Lung (tissue), 12 donors: ENCODE data around the gene ARF4. TPM values are rescaled to one million over a fixed set of nuclear protein-coding genes. Genes with fewer than 3 reads are reported as not detected.

ENCODE experiments used
- ATAC-seq: fragments of 200-7000 bp; cut with Tn5 transposase; one replicate; pipeline ENCODE4 v1.9.1; 2020; ENCODE audit warnings: moderate number of reproducible peaks; ENCODE audit not compliant: insufficient read depth, low FRiP score
- DNase-seq, 3 donors: peaks; one replicate each; pipeline ENCODE4 v3.0.0-alpha.2; 2013 to 2017
- H3K27ac ChIP-seq, 2 donors: one replicate each; pipeline ENCODE4 v1.5.1; 2013; ENCODE audit warnings: mild to moderate bottlenecking in 2 of 2, moderate library complexity in 2 of 2, control low read depth in 1 of 2, inconsistent platforms in 1 of 2, low read depth in 1 of 2, low read length in 1 of 2
- H3K27me3 ChIP-seq, 3 donors: one replicate each; pipeline ENCODE4 v1.5.1; 2013; ENCODE audit warnings: low read length in 2 of 3; ENCODE audit not compliant: control insufficient read depth in 3 of 3, insufficient read depth in 3 of 3
- H3K36me3 ChIP-seq, 4 donors: one replicate each; pipeline ENCODE4 v1.5.1; 2013; ENCODE audit warnings: low read length in 4 of 4, mild to moderate bottlenecking in 1 of 4, moderate library complexity in 1 of 4; ENCODE audit not compliant: control insufficient read depth in 4 of 4, insufficient read depth in 4 of 4
- H3K4me1 ChIP-seq, 5 donors: one replicate each; pipeline ENCODE4 v1.5.1; 2013; ENCODE audit warnings: low read length in 5 of 5, mild to moderate bottlenecking in 2 of 5, moderate library complexity in 1 of 5; ENCODE audit not compliant: control insufficient read depth in 5 of 5, insufficient read depth in 5 of 5
- H3K4me3 ChIP-seq: one replicate; pipeline ENCODE4 v1.5.1; 2013; ENCODE audit warnings: mild to moderate bottlenecking, control low read depth, moderate library complexity
- H3K9ac ChIP-seq, 2 donors: one replicate each; pipeline ENCODE4 v1.5.1; 2013; ENCODE audit warnings: low read length in 2 of 2, control low read depth in 1 of 2; ENCODE audit not compliant: insufficient read depth in 1 of 2
- H3K9me3 ChIP-seq, 4 donors: one replicate each; pipeline ENCODE4 v1.5.1; 2013; ENCODE audit warnings: low read length in 3 of 4, mild to moderate bottlenecking in 1 of 4, moderate library complexity in 1 of 4; ENCODE audit not compliant: control insufficient read depth in 4 of 4, insufficient read depth in 3 of 4
- CTCF ChIP-seq: IDR thresholded peaks from 2 replicates; pipeline ENCODE4 v1.5.1; 2012; ENCODE audit warnings: mild to moderate bottlenecking; ENCODE audit errors: control extremely low read depth, extremely low read depth
- WGBS, 2 donors: extraction: QIAGEN DNeasy Blood & Tissue Kit; methylation state at CpG; one replicate each; pipeline ENCODE4 v1.1.7; 2013; 5-methylcytosine and 5-hydroxymethylcytosine counted together
- polyA plus RNA-seq, 2 donors: library from polyadenylated mRNA; stranded (reverse); fragments of 200-250 nt; gene quantifications; one replicate each; pipeline ENCODE4 v1.2.1, GENCODE V29; 2013
- total RNA-seq, 2 donors: library from RNA; depleted of rRNA in 1 of 2; stranded (reverse); fragments of >200 nt in 1 of 2; gene quantifications; one replicate each; pipeline ENCODE4 v1.2.1, GENCODE V29; 2014 to 2021
- donor health status: control.
- donor health status: control.
- donor health status: Bipolar disorder and iron deficiency.
- donor health status: healthy.
- donor health status: DM: yes; HTN: yes; CAD: no.

Gene ARF4
- total and polyA plus RNA-seq, 4 donors, result 143 to 232 (median 195) TPM

DNA sequence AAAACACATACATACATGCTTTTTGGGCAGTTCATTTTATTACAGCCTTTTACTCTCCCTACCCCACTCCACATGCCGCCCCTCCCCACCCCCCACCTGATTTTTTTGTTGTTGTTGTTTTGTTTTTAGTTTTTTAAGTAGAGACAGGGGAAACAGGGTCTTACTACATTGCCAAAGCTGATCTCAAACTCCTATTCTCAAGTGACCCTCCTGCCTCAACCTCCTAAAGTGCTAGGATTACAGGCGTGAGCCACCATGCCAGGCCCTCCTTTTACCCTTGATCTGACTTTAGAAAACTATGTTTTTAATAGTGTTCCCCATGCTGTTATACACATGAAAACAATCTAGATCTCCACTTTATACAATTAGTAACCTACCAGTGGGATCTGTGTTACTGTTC is 26.3 kb downstream of the ARF4 start:
- no peak overlapping the region for H3K27ac ChIP-seq
- no peaks in the 10 kb centered on the region for H3K27me3 ChIP-seq
- no peaks in the 10 kb centered on the region for H3K4me1 ChIP-seq
- no peak for ATAC-seq
- no peak overlapping the region for H3K4me3 ChIP-seq
- H3K36me3 ChIP-seq, result peaks cover 12 to 33% (median 16%) of the 10 kb centered on the region in 4 donors
- DNase-seq, result no peak
- no peak overlapping the region for H3K9ac ChIP-seq
- H3K9me3 ChIP-seq, result no peaks in the 10 kb centered on the region
- WGBS, 2 donors, result 96 to 100% methylated on average over 2 of the region's 2 CpGs
- TF ChIP-seq CTCF, result no peak

GRCh38 chr3:57569859-57570450 is 27.2 kb downstream of the ARF4 start:
- DNase-seq, result no peak
- Histone ChIP-seq H3K4me1 (no peaks in the 10 kb centered on the region), H3K9me3 (no peaks in the 10 kb centered on the region), H3K4me3 (no peak overlapping the region), H3K36me3 (peaks cover 8 to 31% (median 14%) of the 10 kb centered on the region in 4 donors), H3K27me3 (no peaks in the 10 kb centered on the region), H3K9ac (no peak overlapping the region), H3K27ac (no peak overlapping the region)
- no peak for ATAC-seq
- TF ChIP-seq CTCF, result no peak
- 80 to 92% methylated on average over 5 to 6 of the region's 6 CpGs for WGBS, 2 donors

GRCh38 chr3:57559526-57559925 is 37.6 kb downstream of the ARF4 start:
- Histone ChIP-seq H3K4me3 (no peak overlapping the region), H3K27ac (no peak overlapping the region), H3K36me3 (peaks cover 0 to 6% (median 4%) of the 10 kb centered on the region in 4 donors), H3K27me3 (no peaks in the 10 kb centered on the region), H3K9me3 (no peaks in the 10 kb centered on the region), H3K9ac (no peak overlapping the region), H3K4me1 (peaks cover 0 to 25% (median 8%) of the 10 kb centered on the region in 5 donors)
- no peak for TF ChIP-seq CTCF
- WGBS, 2 donors, result 96 to 100% methylated on average over 1 of the region's 1 CpG
- DNase-seq, result no peak
- ATAC-seq, result no peak
